ENCODE data around the gene SPPL3.
"Not testable (repeated sequence)": the region's sequence is repeated elsewhere in the genome, so short reads cannot be mapped to it uniquely, and the experiment has no call there.

The SPPL3 gene

GRCh38 chr12:120820884-120821510, 83.2 kb downstream of the SPPL3 start:
- peak in 6 of 58 donors; percentile 10 to 31 (median 26) for DNase-seq

- peak in 6 of 58 donors; percentile 23 to 90 (median 48) for DNase-seq
Measured at GRCh38 chr12:120818416-120818815, 85.7 kb downstream of the SPPL3 start.

GRCh38 chr12:120817559-120818330, 86.4 kb downstream of the SPPL3 start:
- no peak for DNase-seq

- no peak for DNase-seq
Measured at GRCh38 chr12:120816363-120816762, 87.8 kb downstream of the SPPL3 start.

- DNase-seq = no peak
Measured at GRCh38 chr12:120814903-120815429, 89.2 kb downstream of the SPPL3 start.

- no peak for DNase-seq
Measured at GRCh38 chr12:120814203-120814902, 89.8 kb downstream of the SPPL3 start.

- no peak for DNase-seq
Measured at GRCh38 chr12:120813588-120814153, 90.5 kb downstream of the SPPL3 start.

- no peak for DNase-seq
Measured at GRCh38 chr12:120810021-120810420, 94.1 kb downstream of the SPPL3 start.

GRCh38 chr12:120804428-120804827, 99.7 kb downstream of the SPPL3 start:
- DNase-seq = no peak

- DNase-seq = no peak
Measured at GRCh38 chr12:120801146-120801545, 103.0 kb downstream of the SPPL3 start.

- DNase-seq = no peak
Measured at GRCh38 chr12:120800665-120801064, 103.5 kb downstream of the SPPL3 start.

GRCh38 chr12:120799243-120800045, 104.7 kb downstream of the SPPL3 start:
- DNase-seq = no peak

- no peak for DNase-seq
Measured at GRCh38 chr12:120798696-120799095, 105.5 kb downstream of the SPPL3 start.

GRCh38 chr12:120797677-120798642, 106.2 kb downstream of the SPPL3 start:
- DNase-seq = no peak

GRCh38 chr12:120795441-120796178, 108.5 kb downstream of the SPPL3 start:
- no peak for DNase-seq

- DNase-seq = no peak
Measured at GRCh38 chr12:120793357-120793756, 110.8 kb downstream of the SPPL3 start.

- not testable (repeated sequence) for DNase-seq
Measured at GRCh38 chr12:120792456-120792855, 111.7 kb downstream of the SPPL3 start.

GRCh38 chr12:120791669-120792176, 112.4 kb downstream of the SPPL3 start:
- no peak for DNase-seq

- DNase-seq = peak in 7 of 58 donors; percentile 4 to 21 (median 9)
Measured at GRCh38 chr12:120790114-120790513, 114.0 kb downstream of the SPPL3 start.
